Suprapubic skin (tissue), 4 donors: Measurements from ENCODE around the gene MRPL30.

Source experiments
- CTCF ChIP-seq, 2 donors: fragments of 200-600 bp in 1 of 2; fragments of 450-650 bp in 1 of 2; sonication (generic) in 1 of 2; IDR thresholded peaks; one replicate each; pipeline ENCODE4 v1.5.1; 2016 to 2019; ENCODE audit warnings: antibody characterized with exemption in 2 of 2, mild to moderate bottlenecking in 1 of 2, moderate library complexity in 1 of 2
- EP300 ChIP-seq: sonication (generic); formaldehyde crosslinking; IDR thresholded peaks from one replicate; pipeline ENCODE4 v1.6.1; 2017; ENCODE audit warnings: antibody characterized with exemption
- POLR2A ChIP-seq, 2 donors: fragments of 450-650 bp; IDR thresholded peaks; one replicate each; pipeline ENCODE4 v1.6.1; 2017; ENCODE audit warnings: antibody characterized with exemption in 2 of 2, mild to moderate bottlenecking in 2 of 2, moderate library complexity in 2 of 2
- POLR2AphosphoS5 ChIP-seq, 3 donors: sonication (generic); formaldehyde crosslinking; IDR thresholded peaks; one replicate each; pipeline ENCODE4 v1.6.1; 2017; ENCODE audit warnings: antibody characterized with exemption in 3 of 3

- TF ChIP-seq POLR2A (IDR thresholded peaks at IDR 0.05) = no peak
- no peak for TF ChIP-seq CTCF (IDR thresholded peaks at IDR 0.05)
- TF ChIP-seq EP300 = no peak
- no peak for TF ChIP-seq POLR2AphosphoS5 (IDR thresholded peaks at IDR 0.05)
Measured at GRCh38 chr2:99238599-99238998, 57.6 kb downstream of the MRPL30 start.
